B cell (primary cell): Measurements from ENCODE around the gene TCIRG1. TPM values are rescaled to one million over a fixed set of nuclear protein-coding genes. Genes with fewer than 3 reads are reported as not detected.

Experiments
- ATAC-seq: fragments of 200-7000 bp; cut with Tn5 transposase; one replicate; pipeline ENCODE4 v1.10.0; 2021; ENCODE audit warnings: low read depth, mild to moderate bottlenecking, moderate number of reproducible peaks, moderate library complexity
- CTCF ChIA-PET: fragments of 350-600 bp; sonication (Branson Sonifier 250); formaldehyde crosslinking; loops from one replicate; lab custom pipeline; 2021; ENCODE audit warnings: antibody characterized with exemption, inconsistent platforms; lab: Charles Lee
- POLR2A ChIA-PET: fragments of 350-600 bp; sonication (Branson Sonifier 250); formaldehyde crosslinking; loops from one replicate; lab custom pipeline; 2021; ENCODE audit warnings: antibody characterized with exemption; lab: Charles Lee
- DNase-seq: peaks from one replicate; pipeline ENCODE4 v3.0.0; 2013
- H2AFZ ChIP-seq: 2 replicates; pipeline ENCODE4 v1.6.1; 2012; ENCODE audit warnings: mild to moderate bottlenecking, low read depth, low read length; ENCODE audit not compliant: insufficient read depth, poor library complexity, severe bottlenecking
- H3K27ac ChIP-seq, 2 donors: 1 replicate in 1 of 2; 2 replicates in 1 of 2; pipeline ENCODE4 v1.5.1; 2012 to 2013; ENCODE audit warnings: low read length in 2 of 2, mild to moderate bottlenecking in 2 of 2, moderate library complexity in 1 of 2
- H3K27me3 ChIP-seq, 4 experiments: fragments of 200-600 bp in 1 of 4; sonication (generic) in 1 of 4; replicated peaks in 1 of 4; 1 replicate in 2 of 4; 2 replicates in 2 of 4; pipeline versions ENCODE4 v1.6.1 to v1.7.0; 2013 to 2016; ENCODE audit warnings: low read length in 3 of 4, mild to moderate bottlenecking in 2 of 4, mixed read lengths in 1 of 4, moderate library complexity in 1 of 4; ENCODE audit not compliant: insufficient read depth in 4 of 4, control insufficient read depth in 3 of 4; ENCODE audit errors: control extremely low read depth in 1 of 4
- H3K36me3 ChIP-seq, 2 experiments: replicated peaks in 1 of 2; 1 replicate in 1 of 2; 2 replicates in 1 of 2; pipeline versions ENCODE4 v1.6.1 to v1.7.1; 2013; ENCODE audit warnings: low read length in 1 of 2; ENCODE audit not compliant: insufficient read depth in 2 of 2, control insufficient read depth in 1 of 2; ENCODE audit errors: control extremely low read depth in 1 of 2, extremely low read depth in 1 of 2
- H3K4me1 ChIP-seq, 2 donors: fragments of 200-600 bp in 1 of 2; sonication (generic) in 1 of 2; 1 replicate in 1 of 2; 2 replicates in 1 of 2; pipeline versions ENCODE4 v1.5.1 to v1.6.1; 2013 to 2017; ENCODE audit warnings: low read length in 2 of 2; ENCODE audit not compliant: control insufficient read depth in 2 of 2, insufficient read depth in 2 of 2
- H3K4me2 ChIP-seq: replicated peaks from 2 replicates; pipeline ENCODE3; 2012; ENCODE audit warnings: mild to moderate bottlenecking, low read depth, low read length; ENCODE audit not compliant: poor library complexity, severe bottlenecking
- H3K4me3 ChIP-seq, 5 experiments: fragments of 200-600 bp in 1 of 5; sonication (generic) in 1 of 5; 1 replicate in 3 of 5; 2 replicates in 2 of 5; pipeline versions ENCODE4 v1.5.1 to v1.7.0; 2011 to 2016; ENCODE audit warnings: low read length in 4 of 5, mild to moderate bottlenecking in 4 of 5, low read depth in 2 of 5, control low read depth in 1 of 5, moderate library complexity in 1 of 5; ENCODE audit not compliant: insufficient read depth in 1 of 5; ENCODE audit errors: control extremely low read depth in 1 of 5, extremely low read depth in 1 of 5
- H3K79me2 ChIP-seq: fragments of 200-600 bp; sonication (generic); one replicate; pipeline ENCODE4 v1.6.0; 2016; ENCODE audit warnings: low read length; ENCODE audit not compliant: control insufficient read depth, insufficient read depth
- H3K9ac ChIP-seq: fragments of 200-600 bp; sonication (generic); 2 replicates; pipeline ENCODE4 v1.6.1; 2017; ENCODE audit warnings: mild to moderate bottlenecking, low read length, moderate library complexity
- H3K9me3 ChIP-seq, 3 donors: one replicate each; pipeline versions ENCODE4 v1.6.1 to v1.7.1; 2013; ENCODE audit warnings: low read length in 2 of 3; ENCODE audit not compliant: control insufficient read depth in 2 of 3, insufficient read depth in 1 of 3; ENCODE audit errors: control extremely low read depth in 1 of 3
- H4K20me1 ChIP-seq: 2 replicates; pipeline ENCODE4 v1.6.0; 2012; ENCODE audit warnings: mild to moderate bottlenecking, low read length; ENCODE audit not compliant: insufficient read depth, control insufficient read depth, poor library complexity, severe bottlenecking
- H3K27ac Mint-ChIP-seq: one replicate; pipeline ENCODE4 v1.8.0; 2021; ENCODE audit warnings: mixed read lengths
- H3K27me3 Mint-ChIP-seq: one replicate; pipeline ENCODE4 v1.8.0; 2021; ENCODE audit warnings: mixed read lengths
- H3K4me1 Mint-ChIP-seq: one replicate; pipeline ENCODE4 v1.8.0; 2021; ENCODE audit warnings: mixed read lengths
- H3K4me3 Mint-ChIP-seq: one replicate; pipeline ENCODE4 v1.8.0; 2021; ENCODE audit warnings: mixed read lengths
- H3K9me3 Mint-ChIP-seq: one replicate; pipeline ENCODE4 v1.8.0; 2022; ENCODE audit warnings: mixed read lengths; ENCODE audit not compliant: insufficient read depth
- EZH2 ChIP-seq: IDR thresholded peaks from 2 replicates; pipeline ENCODE4 v1.6.1; 2012; ENCODE audit warnings: borderline replicate concordance, low read depth, mild to moderate bottlenecking, moderate library complexity, low read length; ENCODE audit not compliant: insufficient read depth, poor library complexity, severe bottlenecking
- WGBS: methylation state at CpG from one replicate; pipeline ENCODE4 v1.1.5; 2013; ENCODE audit warnings: missing lambda C conversion rate; ENCODE audit not compliant: insufficient coverage; 5-methylcytosine and 5-hydroxymethylcytosine counted together
- intact Hi-C: fragments of 100-400 bp; cut with micrococcal nuclease; formaldehyde crosslinking; loops from one replicate; pipeline ENCODE4 v1.10.0; 2022
- polyA plus RNA-seq: library from polyadenylated mRNA; depleted of rRNA; stranded (reverse); fragments of >200 nt; gene quantifications from 2 replicates; pipeline ENCODE4 v1.2.3, GENCODE V29; 2012
- total RNA-seq, 2 donors: library from RNA; stranded (reverse); fragments of 120-200 nt in 1 of 2; gene quantifications; 1 replicate in 1 of 2; 2 replicates in 1 of 2; pipeline versions ENCODE4 v1.2.3 to v1.2.4, GENCODE V29; 2013 to 2022
- TF ChIP-seq, protein P1 (sequence below): fragments of 200-600 bp; IDR thresholded peaks from one replicate; pipeline ENCODE4 v1.8.0; 2022; ENCODE audit warnings: antibody characterized with exemption, mild to moderate bottlenecking

Gene TCIRG1
- total and polyA plus RNA-seq, 2 donors (not counting 1 experiment from before 2014, with no cell fraction given) = 305 to 725 TPM

GRCh38 chr11:68051191-68052136 is 12.6 kb downstream of the TCIRG1 start:
- Mint-ChIP-seq H3K27me3 (no peaks in the 10 kb centered on the region), H3K9me3 (no peaks in the 10 kb centered on the region), H3K4me1 (no peaks in the 10 kb centered on the region), H3K27ac (peak overlapping the region; percentile 37), H3K4me3 (no peak overlapping the region)
- no peaks in the 10 kb centered on the region for H3K4me1 ChIP-seq
- intact Hi-C loops = no loop called here
- CTCF ChIA-PET = interaction anchor here (2.0 kb wide), 1 partner anchor 13 kb away, joined by 4 read pairs; the partner anchor contains the start of gene TCIRG1
- H3K27ac ChIP-seq = no peak overlapping the region
- no peak overlapping the region for H3K4me3 ChIP-seq
- POLR2A ChIA-PET = no interaction called here
- H4K20me1 ChIP-seq = no peaks in the 10 kb centered on the region
- DNase-seq = no peak
- TF ChIP-seq EZH2 = no peak
- TF ChIP-seq, protein P1, sequence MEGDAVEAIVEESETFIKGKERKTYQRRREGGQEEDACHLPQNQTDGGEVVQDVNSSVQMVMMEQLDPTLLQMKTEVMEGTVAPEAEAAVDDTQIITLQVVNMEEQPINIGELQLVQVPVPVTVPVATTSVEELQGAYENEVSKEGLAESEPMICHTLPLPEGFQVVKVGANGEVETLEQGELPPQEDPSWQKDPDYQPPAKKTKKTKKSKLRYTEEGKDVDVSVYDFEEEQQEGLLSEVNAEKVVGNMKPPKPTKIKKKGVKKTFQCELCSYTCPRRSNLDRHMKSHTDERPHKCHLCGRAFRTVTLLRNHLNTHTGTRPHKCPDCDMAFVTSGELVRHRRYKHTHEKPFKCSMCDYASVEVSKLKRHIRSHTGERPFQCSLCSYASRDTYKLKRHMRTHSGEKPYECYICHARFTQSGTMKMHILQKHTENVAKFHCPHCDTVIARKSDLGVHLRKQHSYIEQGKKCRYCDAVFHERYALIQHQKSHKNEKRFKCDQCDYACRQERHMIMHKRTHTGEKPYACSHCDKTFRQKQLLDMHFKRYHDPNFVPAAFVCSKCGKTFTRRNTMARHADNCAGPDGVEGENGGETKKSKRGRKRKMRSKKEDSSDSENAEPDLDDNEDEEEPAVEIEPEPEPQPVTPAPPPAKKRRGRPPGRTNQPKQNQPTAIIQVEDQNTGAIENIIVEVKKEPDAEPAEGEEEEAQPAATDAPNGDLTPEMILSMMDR = no peak
- ATAC-seq = no peak
- H3K4me2 ChIP-seq = no peak overlapping the region
- no peaks in the 10 kb centered on the region for H3K27me3 ChIP-seq
- H3K9ac ChIP-seq = no peak overlapping the region
- WGBS = over 99% methylated on average over 13 of the region's 14 CpGs
- H2AFZ ChIP-seq = no peak overlapping the region
- no peaks in the 10 kb centered on the region for H3K79me2 ChIP-seq
- no peaks in the 10 kb centered on the region for H3K9me3 ChIP-seq
- peaks cover 0 to 50% of the 10 kb centered on the region in 2 experiments for H3K36me3 ChIP-seq
